ENCODE measurements around the gene DNAAF8.

- no peak for TF ChIP-seq POLR2A (IDR thresholded peaks at IDR 0.05)
- TF ChIP-seq CTCF (IDR thresholded peaks at IDR 0.05), result no peak
These were observed 46.2 kb upstream of the DNAAF8 start for GRCh38 chr16:4687946-4688673.

All from tibial nerve (tissue), 3 donors.